H9 (cell line): ENCODE data around the gene SGCE. TPM values are rescaled to one million over a fixed set of nuclear protein-coding genes. Genes with fewer than 3 reads are reported as not detected.

Experiments used
- DNase-seq: peaks from one replicate; pipeline ENCODE4 v3.0.0-alpha.2; 2017
- H2AFZ ChIP-seq: one replicate; pipeline ENCODE4 v1.6.1; 2013; ENCODE audit warnings: mild to moderate bottlenecking, low read length, control low read depth, moderate library complexity
- H2AK5ac ChIP-seq: 2 replicates; pipeline ENCODE4 v1.6.1; 2013; ENCODE audit warnings: low read length, control low read depth, mixed read lengths; ENCODE audit not compliant: insufficient read length
- H2BK120ac ChIP-seq: one replicate; pipeline ENCODE4 v1.6.1; 2013; ENCODE audit warnings: low read depth, mild to moderate bottlenecking, low read length, control low read depth, inconsistent platforms; ENCODE audit not compliant: poor library complexity, severe bottlenecking
- H2BK12ac ChIP-seq: 2 replicates; pipeline ENCODE4 v1.6.1; 2013; ENCODE audit warnings: low read length, control low read depth, mixed read lengths, low read depth; ENCODE audit not compliant: insufficient read length
- H2BK15ac ChIP-seq: 2 replicates; pipeline ENCODE4 v1.6.1; 2013; ENCODE audit warnings: low read depth, low read length, control low read depth
- H2BK20ac ChIP-seq: one replicate; pipeline ENCODE4 v1.6.1; 2013; ENCODE audit warnings: low read depth, mild to moderate bottlenecking, low read length, control low read depth, inconsistent platforms; ENCODE audit not compliant: poor library complexity, severe bottlenecking
- H2BK5ac ChIP-seq: 2 replicates; pipeline ENCODE4 v1.6.1; 2013; ENCODE audit warnings: low read length, control low read depth, mixed read lengths; ENCODE audit not compliant: insufficient read length
- H3K14ac ChIP-seq: 2 replicates; pipeline ENCODE4 v1.6.1; 2013; ENCODE audit warnings: low read length, control low read depth; ENCODE audit not compliant: insufficient read depth
- H3K18ac ChIP-seq: 2 replicates; pipeline ENCODE4 v1.6.1; 2013; ENCODE audit warnings: low read depth, mild to moderate bottlenecking, mixed read lengths, low read length, control low read depth; ENCODE audit not compliant: insufficient read length
- H3K23ac ChIP-seq: 2 replicates; pipeline ENCODE4 v1.6.1; 2013; ENCODE audit warnings: low read length, control low read depth, mixed read lengths, low read depth; ENCODE audit not compliant: insufficient read length
- H3K23me2 ChIP-seq: 2 replicates; pipeline ENCODE4 v1.6.1; 2013; ENCODE audit warnings: low read depth, mild to moderate bottlenecking, mixed read lengths, low read length, control low read depth; ENCODE audit not compliant: insufficient read length, poor library complexity, severe bottlenecking
- H3K27ac ChIP-seq: 2 replicates; pipeline ENCODE4 v1.5.1; 2013; ENCODE audit warnings: low read length, control low read depth, mixed read lengths, low read depth; ENCODE audit not compliant: insufficient read length
- H3K27me3 ChIP-seq: 2 replicates; pipeline ENCODE4 v1.6.1; 2013; ENCODE audit warnings: low read length, control low read depth, inconsistent platforms; ENCODE audit not compliant: insufficient read depth
- H3K4ac ChIP-seq: 2 replicates; pipeline ENCODE4 v1.6.1; 2013; ENCODE audit warnings: low read depth, mild to moderate bottlenecking, control low read depth, inconsistent platforms, low read length, moderate library complexity
- H3K4me1 ChIP-seq: 2 replicates; pipeline ENCODE4 v1.6.1; 2013; ENCODE audit warnings: low read length, control low read depth, inconsistent platforms; ENCODE audit not compliant: insufficient read depth
- H3K4me2 ChIP-seq: 2 replicates; pipeline ENCODE4 v1.6.1; 2013; ENCODE audit warnings: low read length, control low read depth, mixed read lengths; ENCODE audit not compliant: insufficient read length, insufficient read depth
- H3K56ac ChIP-seq: 2 replicates; pipeline ENCODE4 v1.6.1; 2013; ENCODE audit warnings: low read depth, mild to moderate bottlenecking, mixed read lengths, low read length, control low read depth; ENCODE audit not compliant: insufficient read length
- H3K79me1 ChIP-seq: 2 replicates; pipeline ENCODE4 v1.6.1; 2013; ENCODE audit warnings: low read depth, mild to moderate bottlenecking, moderate library complexity, low read length, control low read depth, inconsistent platforms; ENCODE audit not compliant: insufficient read depth, poor library complexity, severe bottlenecking
- H3K79me2 ChIP-seq: 2 replicates; pipeline ENCODE4 v1.6.1; 2013; ENCODE audit warnings: low read length, control low read depth, inconsistent platforms; ENCODE audit not compliant: insufficient read depth
- H3K9ac ChIP-seq: 2 replicates; pipeline ENCODE4 v1.6.1; 2013; ENCODE audit warnings: low read length, control low read depth, mixed read lengths; ENCODE audit not compliant: insufficient read length; ENCODE audit errors: extremely low read depth
- H3K9me3 ChIP-seq: one replicate; pipeline ENCODE4 v1.6.1; 2013; ENCODE audit warnings: low read depth, low read length, inconsistent platforms; ENCODE audit not compliant: control insufficient read depth
- H3T11ph ChIP-seq: one replicate; pipeline ENCODE4 v1.6.1; 2013; ENCODE audit warnings: mild to moderate bottlenecking, low read length, control low read depth, inconsistent platforms
- H4K20me1 ChIP-seq: one replicate; pipeline ENCODE4 v1.6.1; 2013; ENCODE audit not compliant: control insufficient read depth, insufficient read length, insufficient read depth
- H4K5ac ChIP-seq: 2 replicates; pipeline ENCODE4 v1.6.1; 2013; ENCODE audit warnings: low read depth, mild to moderate bottlenecking, mixed read lengths, low read length, control low read depth; ENCODE audit not compliant: insufficient read length
- H4K8ac ChIP-seq: replicated peaks from 2 replicates; pipeline ENCODE4 v1.6.1; 2013; ENCODE audit warnings: low read length, control low read depth, mixed read lengths, low read depth; ENCODE audit not compliant: insufficient read length
- H4K91ac ChIP-seq: 2 replicates; pipeline ENCODE4 v1.6.1; 2013; ENCODE audit warnings: low read depth, mild to moderate bottlenecking, moderate library complexity, mixed read lengths, low read length, control low read depth; ENCODE audit not compliant: insufficient read length
- H3K27ac Mint-ChIP-seq, 3 experiments: 2 replicates in 2 of 3; 3 replicates in 1 of 3; pipeline ENCODE4 v1.8.0; 2020 to 2021; ENCODE audit warnings: mixed read lengths in 3 of 3, mild to moderate bottlenecking in 1 of 3, moderate library complexity in 1 of 3
- H3K27me3 Mint-ChIP-seq: 2 replicates; pipeline ENCODE4 v1.8.0; 2021; ENCODE audit warnings: low read depth, mild to moderate bottlenecking, moderate library complexity, mixed read lengths
- H3K36me3 Mint-ChIP-seq, 3 experiments: 2 replicates in 2 of 3; 3 replicates in 1 of 3; pipeline ENCODE4 v1.8.0; 2020 to 2021; ENCODE audit warnings: low read depth in 3 of 3, mixed read lengths in 3 of 3; ENCODE audit not compliant: insufficient read depth in 1 of 3
- H3K4me1 Mint-ChIP-seq, 2 experiments: 2 replicates each; pipeline ENCODE4 v1.8.0; 2020; ENCODE audit warnings: mixed read lengths in 2 of 2
- H3K4me3 Mint-ChIP-seq, 2 experiments: 2 replicates in 1 of 2; 3 replicates in 1 of 2; pipeline ENCODE4 v1.8.0; 2020 to 2021; ENCODE audit warnings: mild to moderate bottlenecking in 2 of 2, mixed read lengths in 2 of 2, moderate library complexity in 1 of 2
- H3K9me3 Mint-ChIP-seq, 2 experiments: 2 replicates in 1 of 2; 3 replicates in 1 of 2; pipeline ENCODE4 v1.8.0; 2020; ENCODE audit warnings: mild to moderate bottlenecking in 2 of 2, mixed read lengths in 2 of 2, moderate library complexity in 1 of 2
- CTCF ChIP-seq: fragments of 200-600 bp; sonication (generic); conservative IDR thresholded peaks from 3 replicates; pipeline ENCODE4 v1.8.0; 2021; ENCODE audit warnings: antibody characterized with exemption, mild to moderate bottlenecking
- WGBS: extraction: QIAGEN DNeasy Blood & Tissue Kit; methylation state at CpG from one replicate; pipeline ENCODE4 v1.1.7; 2013; ENCODE audit warnings: missing lambda C conversion rate, low lambda C conversion rate, mixed read lengths; ENCODE audit not compliant: insufficient read length; ENCODE audit errors: extremely low coverage; 5-methylcytosine and 5-hydroxymethylcytosine counted together
- total RNA-seq: library from RNA; stranded (reverse); gene quantifications from 2 replicates; pipeline ENCODE4 v1.2.1, GENCODE V29; 2021

SGCE gene
- total RNA-seq, 1 experiment from 2014 or later: 30.5 TPM

DNA sequence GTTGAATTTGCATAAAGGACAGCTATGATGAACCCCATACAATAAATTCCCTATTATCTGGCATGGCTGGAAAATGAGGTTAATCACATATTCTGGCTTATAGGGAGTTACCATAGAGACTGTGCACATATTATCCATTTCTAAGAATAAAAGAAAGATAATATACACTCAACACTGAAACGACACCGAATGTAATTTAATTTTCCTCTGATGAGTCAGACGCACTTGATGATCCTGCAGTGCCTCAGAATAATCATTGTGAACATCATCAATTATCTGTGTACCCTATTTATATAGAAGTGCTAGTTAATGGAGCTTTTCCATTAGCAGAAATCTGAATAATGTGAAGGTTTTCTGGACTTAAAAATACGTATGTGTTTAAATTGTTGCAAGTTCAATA, 60.2 kb downstream of the SGCE start:
- H3K27ac Mint-ChIP-seq: no peak overlapping the region
- Histone ChIP-seq H3K79me1 (no peaks in the 10 kb centered on the region), H3K4ac (no peak overlapping the region), H3K27me3 (no peaks in the 10 kb centered on the region), H2BK120ac (no peak overlapping the region), H2AFZ (no peak overlapping the region), H4K91ac (no peak overlapping the region), H3K18ac (no peak overlapping the region), H3K27ac (no peak overlapping the region), H3K56ac (no peak overlapping the region), H3K23ac (no peak overlapping the region), H3K23me2 (no peaks in the 10 kb centered on the region), H2BK5ac (no peak overlapping the region), H4K8ac (no peak overlapping the region), H3T11ph (no peak overlapping the region), H2BK15ac (no peak overlapping the region), H3K9me3 (no peaks in the 10 kb centered on the region), H3K4me2 (no peak overlapping the region), H3K79me2 (no peaks in the 10 kb centered on the region), H4K5ac (no peak overlapping the region), H2AK5ac (no peak overlapping the region), H3K9ac (no peak overlapping the region), H4K20me1 (no peaks in the 10 kb centered on the region), H3K4me1 (no peaks in the 10 kb centered on the region), H3K14ac (no peak overlapping the region), H2BK20ac (no peak overlapping the region), H2BK12ac (no peak overlapping the region)
- peaks cover 0 to 13% (median 6%) of the 10 kb centered on the region in 3 experiments; a peak in 5 of 7 replicates for H3K36me3 Mint-ChIP-seq
- no peaks in the 10 kb centered on the region for H3K9me3 Mint-ChIP-seq
- peaks cover 8 to 9% of the 10 kb centered on the region in 2 experiments for H3K4me1 Mint-ChIP-seq
- no peak for DNase-seq
- no CpG with 5 or more reads among the region's 4 CpGs for WGBS
- no peak for TF ChIP-seq CTCF
- no peaks in the 10 kb centered on the region for H3K27me3 Mint-ChIP-seq
- H3K4me3 Mint-ChIP-seq: no peak overlapping the region
